DMS79 treated with DMSO at 0.1 percent for 48 hours (cell line): Measurements from ENCODE around the gene PFDN5.
"Not testable (repeated sequence)": the region's sequence is repeated elsewhere in the genome, so short reads cannot be mapped to it uniquely, and the experiment has no call there.

Experiments
- DNase-seq: peaks from one replicate; lab custom pipeline; 2025; lab: John Stamatoyannopoulos, UW

Gene PFDN5

GRCh38 chr12:53286448-53286847, 8.9 kb upstream of the PFDN5 start:
- DNase-seq = no peak

GRCh38 chr12:53287741-53288216, 7.6 kb upstream of the PFDN5 start:
- DNase-seq = no peak

GRCh38 chr12:53288322-53288721, 7.0 kb upstream of the PFDN5 start:
- no peak for DNase-seq

DNA sequence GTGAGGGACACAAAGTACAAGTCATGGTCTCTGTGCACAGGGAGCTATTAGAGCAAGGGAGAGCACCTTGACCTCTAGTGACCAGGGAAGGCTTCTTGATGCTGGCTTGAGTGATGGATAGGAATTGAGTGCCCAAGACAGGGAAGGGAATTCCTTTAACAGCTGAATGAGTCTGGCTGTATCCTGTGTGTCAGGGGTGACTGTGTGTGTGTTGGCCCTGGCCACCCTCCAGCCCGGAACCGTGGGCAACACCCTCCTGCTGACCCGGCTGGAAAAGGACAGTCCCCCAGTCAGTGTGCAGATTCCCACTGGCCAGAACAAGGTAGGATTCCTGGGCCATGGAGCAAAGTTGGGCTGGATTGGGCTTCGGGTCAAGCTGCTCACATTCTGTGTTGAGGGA, 5.5 kb upstream of the PFDN5 start:
- no peak for DNase-seq

- no peak for DNase-seq
Measured at GRCh38 chr12:53290661-53291060, 4.7 kb upstream of the PFDN5 start.

DNA sequence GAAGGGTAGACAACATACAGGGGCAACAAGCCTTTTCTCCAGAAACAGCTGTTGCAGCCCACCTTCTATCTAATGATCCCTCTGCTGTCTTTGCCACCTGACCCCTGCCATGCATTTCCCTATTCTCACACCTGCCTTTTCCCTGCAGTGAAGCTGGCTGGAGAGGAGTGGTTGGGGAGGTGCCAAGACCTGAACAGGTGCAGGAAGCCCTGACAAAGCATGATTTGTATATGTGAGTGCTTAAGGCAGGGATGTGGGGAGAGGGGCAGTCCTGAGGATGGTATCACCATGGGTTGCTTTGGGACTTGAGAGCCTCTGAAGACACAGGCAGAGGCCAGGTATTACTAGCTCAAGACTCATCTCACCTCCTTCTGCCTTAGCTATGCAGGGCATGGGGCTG, 2.9 kb upstream of the PFDN5 start:
- peak; percentile 80 for DNase-seq

DNA sequence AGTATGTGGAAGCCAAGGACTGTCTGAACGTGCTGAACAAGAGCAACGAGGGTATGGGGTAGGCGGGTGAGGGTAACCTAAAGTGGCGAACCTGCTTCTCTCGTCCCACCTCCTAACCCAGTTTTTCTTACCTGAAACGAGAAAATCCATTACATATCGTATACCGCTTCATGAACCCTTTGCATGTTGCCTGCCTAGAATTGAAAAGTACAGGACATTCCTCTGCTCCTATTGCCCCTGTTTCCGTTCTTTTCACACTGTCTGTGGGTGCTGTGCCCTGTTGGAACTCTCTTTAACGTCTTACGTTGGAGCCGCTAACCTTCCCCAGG, 513 bp downstream of the PFDN5 start:
- no peak for DNase-seq

GRCh38 chr12:53297106-53297505, 1.8 kb downstream of the PFDN5 start:
- DNase-seq = not testable (repeated sequence)

DNA sequence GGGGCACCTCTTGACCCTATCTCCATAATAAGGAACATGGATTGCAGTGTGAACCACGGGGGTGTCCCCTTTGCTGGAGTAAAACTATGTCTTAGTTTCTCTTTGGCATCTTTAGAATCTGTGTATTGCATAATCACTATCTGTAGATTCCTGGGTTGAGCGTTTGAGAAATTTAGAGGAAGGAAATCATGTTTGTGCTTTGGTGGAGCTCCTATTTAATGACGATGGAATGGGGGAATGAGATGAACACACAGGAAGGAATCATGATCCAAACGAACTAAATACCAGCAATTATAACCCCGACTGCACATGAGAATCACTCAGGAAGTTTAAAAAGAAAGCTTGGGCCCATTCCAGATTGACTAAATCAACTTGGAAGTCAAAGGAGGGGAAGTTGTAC, 2.8 kb downstream of the PFDN5 start:
- no peak for DNase-seq

- DNase-seq = no peak
Measured at GRCh38 chr12:53299101-53299453, 3.7 kb downstream of the PFDN5 start.

DNA sequence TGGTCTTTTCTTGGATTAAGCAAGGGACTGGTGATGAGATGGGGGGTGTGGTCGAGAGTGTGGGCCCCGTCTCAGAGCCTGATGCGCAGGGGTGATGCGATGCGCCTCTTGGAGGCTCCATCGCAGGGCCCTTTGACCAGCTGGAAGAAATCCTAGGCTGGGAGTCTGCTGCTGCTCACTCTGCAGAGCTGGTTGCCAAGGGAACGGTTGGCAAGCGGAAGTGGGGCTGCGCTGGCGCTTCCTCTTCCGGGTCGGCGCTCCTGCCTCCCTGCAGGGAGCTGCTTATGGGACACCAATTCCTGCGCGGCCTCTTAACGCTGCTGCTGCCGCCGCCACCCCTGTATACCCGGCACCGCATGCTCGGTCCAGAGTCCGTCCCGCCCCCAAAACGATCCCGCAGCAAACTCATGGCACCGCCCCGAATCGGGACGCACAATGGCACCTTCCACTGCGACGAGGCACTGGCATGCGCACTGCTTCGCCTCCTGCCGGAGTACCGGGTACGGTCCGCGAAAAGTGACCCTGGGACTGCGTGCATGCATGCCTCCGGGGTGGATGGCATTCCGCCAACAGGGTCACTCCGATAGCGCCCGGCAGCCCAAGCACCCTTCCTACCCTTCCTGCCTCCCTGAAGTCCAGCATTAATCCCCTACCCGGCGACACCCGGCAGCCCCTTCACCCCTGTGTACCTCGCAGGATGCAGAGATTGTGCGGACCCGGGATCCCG, 4.3 kb downstream of the PFDN5 start, which contains the start of gene MYG1:
Gene MYG1 (plus strand): TSS at position 242 of the 727 bp plus-strand sequence. CDS start 43 bp downstream, at position 285.
- DNase-seq = peak; percentile 57

GRCh38 chr12:53300187-53300586, 4.8 kb downstream of the PFDN5 start:
- DNase-seq = no peak

DNA sequence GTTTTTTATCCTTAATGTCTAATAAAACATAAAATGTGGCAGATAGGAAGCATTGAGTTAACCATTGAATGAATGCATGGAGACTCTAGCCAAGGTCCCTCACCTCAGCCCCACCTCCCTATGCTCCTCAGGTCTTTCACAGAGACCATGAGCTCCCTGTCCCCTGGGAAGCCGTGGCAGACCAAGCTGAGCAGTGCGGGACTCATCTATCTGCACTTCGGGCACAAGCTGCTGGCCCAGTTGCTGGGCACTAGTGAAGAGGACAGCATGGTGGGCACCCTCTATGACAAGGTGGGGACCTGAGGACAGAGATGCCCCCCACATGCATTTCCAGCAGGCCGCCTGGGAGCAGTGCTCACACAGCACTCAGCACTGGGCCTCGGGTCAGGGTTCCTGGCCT, 7.6 kb downstream of the PFDN5 start:
- DNase-seq = no peak

- no peak for DNase-seq
Measured at GRCh38 chr12:53306826-53307225, 11.5 kb downstream of the PFDN5 start.

GRCh38 chr12:53308276-53308675, 12.9 kb downstream of the PFDN5 start:
- no peak for DNase-seq

- no peak for DNase-seq
Measured at GRCh38 chr12:53313996-53314395, 18.7 kb downstream of the PFDN5 start.

GRCh38 chr12:53320352-53321195, 25.2 kb downstream of the PFDN5 start:
- no peak for DNase-seq

DNA sequence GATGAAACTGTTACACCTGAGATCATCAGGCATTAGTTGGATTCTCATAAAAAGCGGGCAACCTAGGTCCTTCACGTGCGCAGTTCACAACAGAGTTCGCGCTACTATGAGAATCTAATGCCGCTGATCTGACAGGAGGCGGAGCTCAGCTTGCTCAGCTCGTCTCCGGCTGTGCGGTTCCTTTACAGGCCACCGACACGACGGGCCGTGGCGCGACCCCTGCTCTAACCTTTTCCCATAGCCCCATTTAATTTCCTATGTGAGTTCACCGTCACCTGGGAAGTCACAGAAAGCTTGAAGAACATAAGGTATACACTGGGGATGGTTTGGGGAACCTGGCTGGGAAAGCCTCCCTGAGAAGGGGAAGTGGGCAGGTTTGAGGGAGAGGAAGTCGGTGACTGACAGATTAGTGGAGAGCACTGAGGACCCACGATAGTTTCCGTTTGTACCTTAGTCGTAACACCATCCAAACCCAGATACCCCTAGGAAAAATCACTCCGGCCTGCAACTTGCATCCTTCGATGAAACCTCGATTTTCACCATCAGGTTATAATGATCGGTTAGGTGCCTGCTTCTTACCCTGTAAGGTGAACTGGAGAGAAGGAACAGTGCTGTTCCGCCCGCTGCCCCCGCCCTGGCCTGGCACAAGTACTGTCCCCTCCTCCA, 28.9 kb downstream of the PFDN5 start:
- no peak for DNase-seq

GRCh38 chr12:53324779-53325510, 29.6 kb downstream of the PFDN5 start:
- peak; percentile 55 for DNase-seq

DNA sequence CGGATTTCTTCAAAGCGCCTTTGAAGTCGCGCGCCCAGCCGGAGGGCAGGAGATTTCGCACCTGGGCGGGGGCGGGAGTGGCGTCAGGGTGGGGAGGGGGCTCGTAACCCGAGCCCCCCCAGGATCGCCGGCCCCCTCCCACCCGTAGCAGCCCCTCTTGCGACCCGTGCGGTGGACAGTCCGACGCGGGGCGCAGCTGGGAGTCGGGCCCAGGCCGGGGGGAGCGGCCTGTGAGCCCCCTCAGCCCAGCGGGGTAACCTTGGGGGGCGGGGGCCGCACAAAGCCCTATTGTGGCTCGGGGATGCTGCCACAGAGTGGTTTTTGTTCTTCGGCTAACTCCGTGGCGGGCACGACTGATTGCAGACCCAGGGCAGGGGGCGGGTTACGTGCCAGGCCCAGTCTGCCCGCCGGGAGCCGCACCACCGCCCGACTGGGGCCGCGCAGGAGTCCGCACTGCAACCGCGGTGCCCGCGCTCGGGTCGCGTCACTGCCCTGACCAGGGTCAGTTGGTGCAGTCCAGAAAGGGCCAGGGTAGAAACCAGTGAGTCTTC, 30.2 kb downstream of the PFDN5 start:
- DNase-seq = no peak

GRCh38 chr12:53326460-53327185, 31.3 kb downstream of the PFDN5 start:
- no peak for DNase-seq
